ENCODE measurements around the gene C16orf74. TPM values are rescaled to one million over a fixed set of nuclear protein-coding genes. Genes with fewer than 3 reads are reported as not detected.
A peak's percentile ranks its signal among the peaks of the same experiment; 100 is the strongest.

C16orf74 gene
- total RNA-seq, 6 experiments from 2014 or later = 0.31 to 0.98 (median 0.70) TPM; not detected in 2

DNA sequence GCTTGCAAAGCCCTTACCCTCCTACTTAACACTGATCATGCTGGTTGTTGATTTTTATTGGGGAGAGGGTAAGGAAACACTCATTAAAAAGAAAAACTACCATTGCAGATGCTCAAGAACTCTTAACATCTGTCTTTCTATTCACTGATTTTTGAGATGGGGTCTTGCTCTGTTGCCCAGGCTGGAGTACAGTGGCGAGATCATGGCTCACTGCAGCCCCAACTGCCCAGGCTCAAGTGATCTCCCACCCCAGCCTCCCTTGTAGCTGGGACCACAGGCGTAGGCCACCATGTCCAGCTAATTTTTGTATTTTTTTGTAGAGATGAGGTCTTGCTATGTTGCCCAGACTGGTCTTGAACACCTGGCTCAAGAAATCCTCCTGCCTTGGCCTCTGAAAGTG, 33.9 kb upstream of the C16orf74 start:
- H3K27ac ChIP-seq = no peak overlapping the region
- DNase-seq (no peak), ATAC-seq (no peak)
- peaks cover 0 to 16% (median 3%) of the 10 kb centered on the region in 4 donors for H3K4me1 ChIP-seq
- no peaks in the 10 kb centered on the region for H3K9me3 ChIP-seq
- H3K36me3 ChIP-seq = peaks cover 4 to 26% (median 15%) of the 10 kb centered on the region in 4 donors
- TF ChIP-seq, protein P1, sequence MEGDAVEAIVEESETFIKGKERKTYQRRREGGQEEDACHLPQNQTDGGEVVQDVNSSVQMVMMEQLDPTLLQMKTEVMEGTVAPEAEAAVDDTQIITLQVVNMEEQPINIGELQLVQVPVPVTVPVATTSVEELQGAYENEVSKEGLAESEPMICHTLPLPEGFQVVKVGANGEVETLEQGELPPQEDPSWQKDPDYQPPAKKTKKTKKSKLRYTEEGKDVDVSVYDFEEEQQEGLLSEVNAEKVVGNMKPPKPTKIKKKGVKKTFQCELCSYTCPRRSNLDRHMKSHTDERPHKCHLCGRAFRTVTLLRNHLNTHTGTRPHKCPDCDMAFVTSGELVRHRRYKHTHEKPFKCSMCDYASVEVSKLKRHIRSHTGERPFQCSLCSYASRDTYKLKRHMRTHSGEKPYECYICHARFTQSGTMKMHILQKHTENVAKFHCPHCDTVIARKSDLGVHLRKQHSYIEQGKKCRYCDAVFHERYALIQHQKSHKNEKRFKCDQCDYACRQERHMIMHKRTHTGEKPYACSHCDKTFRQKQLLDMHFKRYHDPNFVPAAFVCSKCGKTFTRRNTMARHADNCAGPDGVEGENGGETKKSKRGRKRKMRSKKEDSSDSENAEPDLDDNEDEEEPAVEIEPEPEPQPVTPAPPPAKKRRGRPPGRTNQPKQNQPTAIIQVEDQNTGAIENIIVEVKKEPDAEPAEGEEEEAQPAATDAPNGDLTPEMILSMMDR (IDR thresholded peaks at IDR 0.05) = no peak
- H3K4me3 ChIP-seq = no peak overlapping the region
- H3K27me3 ChIP-seq = no peaks in the 10 kb centered on the region
- intact Hi-C loops (cut with DNase I) = no loop called here
- WGBS (ENCODE audit: insufficient coverage, low coverage, low lambda C conversion rate, missing lambda C conversion rate) = 100% methylated on average over 2 of the region's 2 CpGs

DNA sequence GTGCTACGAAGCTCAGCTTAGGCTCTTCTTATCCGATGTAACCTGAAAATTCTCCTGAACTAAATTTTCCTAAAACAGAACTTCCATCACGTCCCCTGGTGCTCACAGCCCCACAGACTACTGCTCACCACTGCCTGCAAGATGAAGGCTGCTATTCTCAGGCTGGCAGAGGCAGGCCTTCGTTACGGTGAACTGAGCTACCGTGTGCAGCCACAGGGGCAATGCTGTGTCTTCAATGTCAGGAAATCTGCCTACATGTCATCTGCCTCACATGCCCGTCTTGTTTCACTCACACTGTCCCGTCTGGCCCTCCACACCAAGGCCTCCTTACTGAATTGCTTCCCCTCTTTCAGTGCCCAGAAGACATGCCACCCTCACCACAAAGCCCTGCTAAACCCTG, 32.5 kb upstream of the C16orf74 start:
- no peak overlapping the region for H3K4me3 ChIP-seq
- no peak for DNase-seq
- H3K4me1 ChIP-seq = peaks cover 0 to 16% (median 3%) of the 10 kb centered on the region in 4 donors
- H3K36me3 ChIP-seq = peaks cover 0 to 35% (median 20%) of the 10 kb centered on the region in 4 donors
- no peaks in the 10 kb centered on the region for H3K27me3 ChIP-seq
- 100% methylated on average over 1 of the region's 8 CpGs for WGBS (ENCODE audit: insufficient coverage, low coverage, low lambda C conversion rate, missing lambda C conversion rate)
- TF ChIP-seq, protein P1 (IDR thresholded peaks at IDR 0.05) = no peak
- TF ChIP-seq POLR2A (IDR thresholded peaks at IDR 0.05) = no peak
- no peaks in the 10 kb centered on the region for H3K9me3 ChIP-seq
- no peak for ATAC-seq
- H3K27ac ChIP-seq = no peak overlapping the region
- intact Hi-C loops (cut with DNase I) = no loop called here

DNA sequence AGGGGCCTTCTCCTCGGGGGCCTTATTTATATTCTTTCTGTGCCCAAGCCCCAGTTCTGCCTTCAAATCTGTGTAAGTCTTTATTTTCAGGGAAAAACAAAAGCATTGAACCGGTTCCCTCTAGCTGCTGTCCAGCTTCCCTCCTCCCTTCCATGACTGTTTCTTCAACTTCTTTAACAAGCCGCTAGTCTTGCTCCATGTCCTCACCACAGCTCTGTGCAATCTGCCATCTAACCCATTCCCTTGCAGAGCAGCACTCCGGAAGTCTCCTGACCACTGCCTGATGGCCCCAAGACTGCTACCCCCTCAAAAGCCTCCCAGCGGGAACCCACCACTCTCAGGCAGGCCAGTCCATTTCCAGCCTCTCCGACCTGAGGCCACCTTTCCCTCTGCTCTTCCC, 31.6 kb upstream of the C16orf74 start:
- ATAC-seq (no peak), DNase-seq (no peak)
- 78% methylated on average over 6 of the region's 6 CpGs for WGBS (ENCODE audit: insufficient coverage, low coverage, low lambda C conversion rate, missing lambda C conversion rate)
- peaks cover 0 to 32% (median 14%) of the 10 kb centered on the region in 4 donors for H3K36me3 ChIP-seq
- no peak overlapping the region for H3K27ac ChIP-seq
- peaks cover 0 to 16% (median 3%) of the 10 kb centered on the region in 4 donors for H3K4me1 ChIP-seq
- no peaks in the 10 kb centered on the region for H3K9me3 ChIP-seq
- TF ChIP-seq POLR2A (IDR thresholded peaks at IDR 0.05) = no peak
- TF ChIP-seq, protein P1 (IDR thresholded peaks at IDR 0.05) = no peak
- H3K27me3 ChIP-seq = no peaks in the 10 kb centered on the region
- H3K4me3 ChIP-seq = no peak overlapping the region
- intact Hi-C loops (cut with DNase I) = no loop called here

DNA sequence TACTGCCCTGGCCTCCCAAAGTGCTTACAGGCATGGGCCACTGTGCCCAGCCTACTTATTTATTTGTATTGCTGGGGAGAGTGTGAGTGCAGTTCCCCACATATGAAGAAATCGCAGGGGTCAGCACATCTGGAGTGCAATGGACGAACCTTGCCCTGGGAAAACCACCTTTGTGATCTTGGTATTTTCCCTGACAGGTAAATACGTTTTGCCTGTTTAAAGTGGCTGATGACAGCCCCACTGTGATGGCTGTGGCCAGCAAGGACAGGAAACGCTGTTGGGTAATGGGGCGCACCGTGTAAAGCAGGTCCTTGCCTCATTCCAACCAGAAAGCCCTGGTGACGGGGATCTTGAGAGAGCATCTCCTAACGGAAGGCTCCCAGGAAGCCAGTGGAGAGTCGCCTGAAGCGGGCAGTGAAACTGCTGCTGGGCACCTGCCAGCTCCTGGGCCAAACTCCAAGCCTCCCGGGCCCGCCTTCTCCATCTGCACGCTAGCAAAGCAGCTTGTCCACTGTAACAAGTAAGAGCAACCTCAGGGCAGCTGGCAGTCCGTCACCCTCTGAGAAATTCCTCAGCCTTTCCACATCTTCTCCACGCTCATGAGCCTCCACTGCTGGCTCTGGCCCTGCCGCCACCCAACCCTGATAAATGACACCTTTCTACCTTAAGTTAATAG, 30.9 kb upstream of the C16orf74 start:
- Histone ChIP-seq H3K27me3 (no peaks in the 10 kb centered on the region), H3K4me3 (no peak overlapping the region), H3K4me1 (peaks cover 0 to 16% (median 3%) of the 10 kb centered on the region in 4 donors), H3K36me3 (peaks cover 0 to 28% (median 13%) of the 10 kb centered on the region in 4 donors), H3K27ac (peak overlapping the region in 1 of 3 donors; percentile 38), H3K9me3 (no peaks in the 10 kb centered on the region)
- ATAC-seq (peak; percentile 86 to 89 (median 88)), DNase-seq (peak; percentile 74 to 83 (median 82))
- intact Hi-C loops (cut with DNase I) = no loop called here
- WGBS (ENCODE audit: insufficient coverage, low coverage, low lambda C conversion rate, missing lambda C conversion rate) = 46% methylated on average over 9 of the region's 16 CpGs
- TF ChIP-seq, protein P1 (IDR thresholded peaks at IDR 0.05) = no peak
- no peak for TF ChIP-seq POLR2A (IDR thresholded peaks at IDR 0.05)
